ENCODE measurements around the gene CCND3.

The CCND3 gene

DNA sequence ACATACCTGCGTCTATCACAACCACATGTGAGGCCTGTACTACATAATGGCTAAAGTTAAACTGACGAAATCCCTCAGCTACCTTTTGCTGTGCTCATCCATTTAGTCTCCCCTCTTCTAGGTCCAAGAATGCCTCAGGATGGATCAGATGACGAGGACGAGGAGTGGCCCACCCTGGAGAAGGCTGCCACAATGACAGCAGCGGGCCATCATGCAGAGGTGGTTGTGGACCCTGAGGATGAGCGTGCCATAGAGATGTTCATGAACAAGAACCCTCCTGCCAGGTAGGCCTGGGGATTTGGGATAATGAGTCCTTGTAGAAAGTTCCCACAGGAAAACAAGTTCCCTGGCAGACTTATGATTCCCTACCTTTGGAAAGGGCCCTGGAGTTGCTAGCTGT is 14.4 kb downstream of the CCND3 start:
- TF ChIP-seq POLR2A (IDR thresholded peaks at IDR 0.05; ENCODE audit: low read length) (no peak), GATA1 (IDR thresholded peaks at IDR 0.05; ENCODE audit: low read depth, low read length) (no peak)
- no peak for DNase-seq

DNA sequence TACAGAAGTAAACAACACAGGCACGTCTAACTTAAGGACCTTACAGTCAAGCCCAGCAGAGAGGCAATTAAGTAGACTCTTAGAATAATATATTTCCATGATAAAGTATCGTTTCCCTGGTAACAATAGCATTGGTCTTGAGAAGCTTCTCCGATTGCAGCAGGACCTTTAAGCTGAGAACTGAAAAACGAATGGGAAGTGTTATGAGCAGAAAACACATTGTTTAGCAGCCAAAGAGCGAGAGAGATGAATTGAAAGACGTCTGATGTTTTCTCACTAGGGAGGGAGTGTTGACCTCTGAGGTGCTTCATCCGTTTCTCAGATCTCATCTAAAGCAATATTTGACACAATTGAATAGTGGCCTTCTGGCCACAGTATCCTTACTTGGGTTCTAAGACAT is 19.5 kb downstream of the CCND3 start:
- DNase-seq, result peak; percentile 50 to 58
- TF ChIP-seq POLR2A (IDR thresholded peaks at IDR 0.05; ENCODE audit: low read length) (no peak), GATA1 (IDR thresholded peaks at IDR 0.05; ENCODE audit: low read depth, low read length) (no peak)

DNA sequence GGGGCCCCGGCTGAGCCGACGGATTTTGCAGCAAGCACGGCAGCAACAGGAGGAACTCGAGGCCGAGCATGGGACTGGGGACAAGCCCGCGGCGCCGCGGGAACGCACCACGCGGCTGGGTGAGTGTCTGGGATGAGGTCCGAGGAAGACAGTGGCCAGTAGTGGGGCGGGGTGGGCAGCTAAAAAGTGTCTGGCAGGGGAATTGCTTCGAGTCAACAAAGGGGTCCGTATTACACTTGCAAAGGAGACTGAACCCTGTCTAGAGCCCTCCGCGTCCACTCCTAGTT is 20.0 kb downstream of the CCND3 start:
- DNase-seq, result peak in 1 of 2 experiments; percentile 74
- no peak for TF ChIP-seq POLR2A (IDR thresholded peaks at IDR 0.05; ENCODE audit: low read length)
- TF ChIP-seq GATA1 (IDR thresholded peaks at IDR 0.05; ENCODE audit: low read depth, low read length), result no peak

DNA sequence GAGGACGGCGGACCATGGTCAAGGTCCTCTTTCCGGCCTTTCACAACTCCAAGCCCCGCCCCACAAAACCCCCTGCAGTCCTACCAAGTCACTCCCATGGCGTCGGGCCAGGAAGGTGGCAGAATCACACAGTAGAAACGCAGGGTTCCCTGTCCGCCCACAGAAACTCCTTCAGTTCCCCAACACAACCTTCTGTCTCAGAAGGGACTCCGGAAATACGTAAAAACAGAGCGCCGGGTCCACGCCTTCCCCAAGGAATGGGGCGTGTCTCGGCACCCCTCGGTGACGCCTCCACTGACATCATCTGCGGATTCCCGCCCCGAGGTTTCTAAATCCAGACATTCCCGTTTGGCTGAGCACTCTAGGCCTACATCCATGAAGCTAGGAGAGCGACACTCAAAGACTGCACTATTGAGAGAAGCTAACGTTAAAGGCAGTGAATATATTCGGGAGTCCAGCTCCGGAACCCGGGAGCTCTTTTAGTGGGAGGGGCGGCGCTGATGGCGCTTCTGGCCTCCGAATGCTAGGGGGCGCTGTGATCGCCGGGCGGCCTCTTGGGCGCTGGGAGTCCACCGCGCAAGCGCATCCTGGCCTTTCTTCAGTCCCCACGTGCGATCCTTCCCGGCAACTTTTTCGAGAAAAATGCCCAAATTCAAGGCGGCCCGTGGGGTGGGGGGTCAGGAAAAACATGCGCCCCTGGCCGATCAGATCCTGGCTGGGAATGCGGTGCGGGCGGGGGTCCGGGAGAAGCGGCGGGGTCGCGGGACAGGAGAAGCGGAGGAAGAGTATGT is 20.5 kb downstream of the CCND3 start, which contains the start of the genes BYSL and MED20:
BYSL (plus strand) TSS at position 579 of the 791 bp plus-strand sequence; CDS start at position 643, 64 bp downstream.
MED20 (minus strand) TSS at position 219 of the 791 bp plus-strand sequence; CDS start at position 98, 121 bp downstream.
- TF ChIP-seq POLR2A (IDR thresholded peaks at IDR 0.05; ENCODE audit: low read length) (peak; percentile 88), GATA1 (IDR thresholded peaks at IDR 0.05; ENCODE audit: low read depth, low read length) (no peak)

DNA sequence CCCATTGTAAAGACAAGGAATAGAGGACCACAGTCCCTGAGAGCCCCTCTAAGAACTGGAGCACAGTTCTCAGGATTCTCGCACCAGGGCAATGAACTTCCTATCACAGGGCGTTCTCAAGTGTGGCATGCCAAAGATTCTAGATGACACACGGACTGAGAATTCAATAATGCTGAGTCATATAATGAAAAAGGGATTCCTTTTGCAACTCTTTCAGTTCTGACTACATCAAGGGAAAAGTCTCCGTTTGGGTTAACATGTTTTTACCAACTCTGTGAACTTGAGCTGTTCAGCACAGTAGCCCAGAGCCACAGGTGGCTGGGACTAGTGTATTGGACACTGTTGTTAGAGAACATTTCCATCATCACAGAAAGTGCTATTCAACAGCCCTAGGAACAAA is 24.1 kb downstream of the CCND3 start:
- DNase-seq, result peak; percentile 47 to 65
- TF ChIP-seq GATA1 (IDR thresholded peaks at IDR 0.05; ENCODE audit: low read depth, low read length) (no peak), POLR2A (IDR thresholded peaks at IDR 0.05; ENCODE audit: low read length) (no peak)

More for the DNA sequence above, 20.5 kb downstream of the CCND3 start, which contains the start of the genes BYSL and MED20:
- peak; percentile 96 to 98 for DNase-seq

DNA sequence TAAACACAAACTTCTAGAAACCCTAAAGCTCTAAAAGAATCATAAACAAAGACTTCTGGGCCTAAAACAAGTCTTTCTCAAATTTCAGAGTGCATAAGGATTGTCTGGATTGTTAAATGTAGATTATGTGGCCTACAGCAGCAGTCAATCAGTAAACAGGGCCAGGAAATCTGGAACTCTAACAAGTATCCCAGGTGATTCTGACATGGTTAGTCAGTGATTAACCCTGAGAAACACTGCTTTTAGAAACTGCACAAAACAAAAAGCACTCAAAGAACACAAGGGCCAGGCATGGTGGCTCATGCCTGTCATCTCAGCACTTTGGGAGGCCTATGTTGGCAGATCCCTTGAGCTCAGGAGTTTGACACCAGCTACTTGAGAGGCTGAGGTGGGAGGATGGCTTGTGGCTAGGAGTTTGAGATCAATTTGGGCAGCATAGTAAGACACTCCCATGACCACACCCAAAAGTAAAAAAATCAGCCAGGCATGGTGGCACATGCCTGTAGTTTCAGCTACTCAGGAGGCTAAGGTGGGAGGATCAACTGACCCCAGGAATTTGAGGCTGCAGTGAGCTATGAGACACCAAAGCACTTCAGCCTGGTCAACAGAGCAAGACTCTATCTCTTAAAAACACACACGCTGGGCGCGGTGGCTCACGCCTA is 26.6 kb downstream of the CCND3 start:
- peak; percentile 44 to 70 for DNase-seq
- no peak for TF ChIP-seq GATA1 (IDR thresholded peaks at IDR 0.05; ENCODE audit: low read depth, low read length)
- TF ChIP-seq POLR2A (IDR thresholded peaks at IDR 0.05; ENCODE audit: low read length), result no peak

DNA sequence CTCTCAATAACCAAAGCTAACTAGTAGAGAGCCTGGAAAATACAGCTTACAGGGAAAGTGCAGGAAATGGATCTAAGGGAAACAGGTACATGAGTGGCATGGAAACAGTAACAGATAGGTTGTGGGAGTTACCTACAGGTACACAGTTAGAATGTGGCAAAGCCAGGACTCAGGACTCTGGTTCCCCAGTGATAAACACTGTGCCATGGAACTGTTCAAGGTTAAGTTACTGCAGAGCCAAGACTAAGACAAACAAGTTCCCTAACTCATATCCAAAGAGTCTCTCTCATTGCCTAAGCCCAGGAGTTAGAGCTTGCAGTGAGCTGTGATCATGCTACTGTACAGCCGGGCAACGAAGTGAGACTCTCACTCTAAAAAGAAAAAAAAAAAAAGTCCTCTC is 27.3 kb downstream of the CCND3 start:
- no peak for TF ChIP-seq POLR2A (IDR thresholded peaks at IDR 0.05; ENCODE audit: low read length)
- no peak for TF ChIP-seq GATA1 (IDR thresholded peaks at IDR 0.05; ENCODE audit: low read depth, low read length)
- DNase-seq, result no peak

DNA sequence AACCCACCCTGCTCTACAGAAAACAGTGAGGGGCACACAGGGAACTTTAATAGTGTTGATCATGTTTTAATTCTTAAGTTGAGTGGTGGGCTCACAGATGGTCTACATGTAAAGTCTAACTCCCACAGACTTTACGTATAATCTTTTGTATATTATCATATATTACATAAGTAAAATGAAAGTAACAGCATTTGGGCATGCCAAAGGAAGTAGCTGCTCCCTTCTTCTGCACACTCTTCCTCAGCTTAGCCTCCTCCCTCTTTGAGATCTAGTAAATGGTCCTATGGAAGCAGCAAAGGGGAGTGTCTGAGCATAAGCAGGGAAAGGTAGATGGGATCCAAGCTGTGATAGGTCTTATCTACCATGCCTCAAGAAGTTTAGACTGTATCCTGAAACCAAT is 31.9 kb downstream of the CCND3 start:
- DNase-seq, result no peak
- TF ChIP-seq GATA1 (IDR thresholded peaks at IDR 0.05; ENCODE audit: low read depth, low read length), result no peak
- no peak for TF ChIP-seq POLR2A (IDR thresholded peaks at IDR 0.05; ENCODE audit: low read length)

DNA sequence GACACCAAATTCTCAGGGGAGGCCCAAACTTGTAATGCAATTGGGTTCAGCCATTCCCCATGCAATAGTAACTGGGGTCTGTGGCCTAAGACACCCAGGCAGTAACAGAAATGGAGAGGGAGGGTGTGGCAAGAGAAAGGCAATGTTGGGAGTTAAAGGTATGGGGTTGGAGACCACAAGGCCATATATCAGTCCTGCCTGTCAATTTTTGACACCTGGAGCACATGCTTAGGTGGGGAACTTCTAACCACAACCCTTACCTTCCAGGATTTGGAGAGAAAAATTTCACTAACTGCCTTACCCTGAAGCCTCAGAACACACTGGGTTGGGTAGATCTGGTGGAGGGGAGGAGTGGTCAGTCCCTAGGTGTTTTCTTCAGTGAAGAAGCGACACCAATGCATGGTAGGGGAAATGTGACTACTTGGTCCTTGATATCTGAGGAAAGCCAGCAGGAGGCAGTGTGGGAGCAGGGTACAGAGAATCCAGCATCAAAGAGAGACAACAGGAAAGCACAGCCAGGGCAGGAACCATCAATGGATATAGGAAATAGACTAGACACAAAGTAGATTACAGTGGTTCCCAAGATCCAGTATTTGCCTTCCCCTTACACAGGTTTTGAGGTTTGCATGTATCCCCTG is 39.6 kb downstream of the CCND3 start:
- DNase-seq, result peak; percentile 71 to 80
- no peak for TF ChIP-seq POLR2A (IDR thresholded peaks at IDR 0.05; ENCODE audit: low read length)
- TF ChIP-seq GATA1 (IDR thresholded peaks at IDR 0.05; ENCODE audit: low read depth, low read length), result no peak

DNA sequence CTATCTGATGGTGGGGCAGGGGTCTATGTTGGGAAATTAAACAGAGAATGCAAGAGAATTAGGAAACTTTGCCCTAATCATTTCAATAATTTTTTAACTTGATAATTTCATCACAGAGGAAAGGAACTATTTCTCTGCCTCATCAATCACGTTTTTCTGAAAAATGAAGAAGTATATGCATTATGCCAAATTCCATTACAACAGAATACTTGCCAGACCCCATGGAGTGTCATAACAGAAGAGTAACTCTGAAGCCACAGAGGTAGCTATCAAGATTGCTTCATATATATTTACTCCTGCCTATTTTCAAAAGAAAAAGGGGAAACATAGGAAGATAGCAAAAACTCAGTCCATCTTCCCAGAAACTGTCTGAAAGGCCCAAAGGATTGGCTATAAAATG is 40.7 kb downstream of the CCND3 start:
- DNase-seq, result no peak
- TF ChIP-seq GATA1 (IDR thresholded peaks at IDR 0.05; ENCODE audit: low read depth, low read length), result no peak
- no peak for TF ChIP-seq POLR2A (IDR thresholded peaks at IDR 0.05; ENCODE audit: low read length)

DNA sequence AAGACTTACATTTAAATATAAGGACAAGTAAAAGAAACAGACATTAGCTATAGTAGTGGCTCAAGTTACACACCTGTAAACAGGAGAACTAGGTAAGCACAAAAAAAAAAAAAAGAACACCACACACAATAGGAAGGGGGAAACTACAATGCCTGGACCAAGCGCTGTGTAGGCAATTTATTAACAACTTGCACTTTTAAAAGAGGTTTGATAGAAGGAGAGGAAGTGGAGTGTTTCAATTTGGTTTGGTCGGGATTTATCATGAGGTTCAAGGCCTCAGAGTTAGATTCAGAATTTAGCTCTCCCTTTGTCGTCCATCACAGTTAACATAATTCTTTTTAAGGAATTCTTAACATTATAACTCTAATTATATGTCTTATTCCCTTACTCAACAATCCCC is 45.3 kb downstream of the CCND3 start:
- TF ChIP-seq POLR2A (IDR thresholded peaks at IDR 0.05; ENCODE audit: low read length) (no peak), GATA1 (IDR thresholded peaks at IDR 0.05; ENCODE audit: low read depth, low read length) (no peak)
- DNase-seq, result no peak

DNA sequence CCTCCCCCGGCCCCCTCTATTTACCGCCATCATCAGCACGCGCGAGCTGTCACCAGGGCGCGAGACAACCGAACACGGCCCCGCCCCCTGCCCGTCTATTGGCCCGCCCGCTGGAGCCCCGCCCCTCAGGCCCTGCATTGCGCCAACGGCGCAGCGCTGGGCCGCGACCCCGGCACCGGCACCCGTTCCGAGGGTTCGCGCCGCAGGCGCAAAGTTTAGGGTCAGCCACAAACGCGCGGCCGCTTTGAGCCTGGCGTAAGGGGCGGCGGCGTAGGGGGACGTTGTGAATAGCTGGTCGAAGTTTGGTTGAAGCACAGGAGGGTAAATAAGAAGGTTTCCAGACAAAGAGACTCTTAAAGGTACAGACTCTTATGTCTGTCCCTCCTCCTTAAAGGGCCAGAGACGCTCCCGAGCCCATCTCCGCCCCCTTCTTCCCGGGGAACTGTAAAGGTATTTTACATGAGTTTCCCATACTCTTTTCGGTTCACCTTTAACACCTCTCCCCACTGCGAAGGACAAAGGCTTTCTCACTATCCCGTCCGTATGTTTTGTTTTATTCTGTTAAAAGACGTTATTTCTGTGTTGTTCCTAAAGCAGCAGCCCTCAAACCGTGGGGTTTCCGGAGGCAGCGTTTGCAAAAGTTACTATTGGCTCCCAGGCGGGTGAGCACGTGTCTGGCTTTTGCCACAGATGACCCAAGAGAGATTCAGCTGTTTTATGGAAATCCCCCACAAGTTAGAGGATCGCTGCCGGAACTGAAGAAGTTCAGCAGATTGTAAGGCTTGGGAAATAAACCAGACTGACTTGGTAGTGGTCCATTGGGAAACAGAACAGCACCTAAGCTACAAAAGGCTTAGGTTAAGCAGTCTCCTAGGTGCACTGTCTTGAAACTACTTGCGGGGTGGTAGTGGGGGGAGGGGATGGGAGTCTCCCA is 46.0 kb downstream of the CCND3 start, which contains the start of gene USP49:
USP49 (minus strand) TSS at position 76 of the 934 bp plus-strand sequence. CDS start 88,392 bp downstream, outside the sequence.
- DNase-seq, result peak; percentile 92 to 94
- TF ChIP-seq POLR2A (IDR thresholded peaks at IDR 0.05; ENCODE audit: low read length) (peak; percentile 66), GATA1 (IDR thresholded peaks at IDR 0.05; ENCODE audit: low read depth, low read length) (no peak)

All from erythroblast (primary cell).